Measurements from ENCODE around the gene TENM3.

- TF ChIP-seq GATA2 (IDR thresholded peaks at IDR 0.05; ENCODE audit: low read depth, low read length) (no peak), GATA3 (IDR thresholded peaks at IDR 0.05; ENCODE audit: low read depth, low read length) (no peak)
These were observed 127.3 kb downstream of the TENM3 start for GRCh38 chr4:182370491-182370890.

Data from SH-SY5Y (cell line).